Psoas muscle (tissue), 8 donors: Measurements from ENCODE around the gene ADGRE1. TPM values are rescaled to one million over a fixed set of nuclear protein-coding genes. Genes with fewer than 3 reads are reported as not detected.

Experiments
- ATAC-seq, 4 donors: fragments of 200-7000 bp; cut with Tn5 transposase; one replicate each; pipeline ENCODE4 v1.9.1; 2020; ENCODE audit warnings: moderate library complexity in 3 of 4, mild to moderate bottlenecking in 2 of 4
- DNase-seq, 2 donors: peaks; one replicate each; pipeline ENCODE4 v3.0.0-alpha.2; 2020
- H3K27ac ChIP-seq: fragments of 200-600 bp; one replicate; pipeline ENCODE4 v1.8.0; 2022
- H3K27me3 ChIP-seq, 3 donors: fragments of 200-600 bp in 1 of 3; one replicate each; pipeline versions ENCODE4 v1.6.1 to v1.8.0; 2013 to 2022; ENCODE audit warnings: low read length in 2 of 3, mild to moderate bottlenecking in 2 of 3, moderate library complexity in 1 of 3; ENCODE audit not compliant: insufficient read depth in 3 of 3
- H3K36me3 ChIP-seq, 2 donors: fragments of 200-600 bp in 1 of 2; one replicate each; pipeline versions ENCODE4 v1.6.1 to v1.8.0; 2013 to 2022; ENCODE audit warnings: low read depth in 1 of 2, mild to moderate bottlenecking in 1 of 2, moderate library complexity in 1 of 2; ENCODE audit not compliant: insufficient read depth in 1 of 2
- H3K4me1 ChIP-seq: fragments of 200-600 bp; one replicate; pipeline ENCODE4 v1.8.0; 2022
- H3K4me3 ChIP-seq: fragments of 200-600 bp; one replicate; pipeline ENCODE4 v1.8.0; 2022; ENCODE audit warnings: mild to moderate bottlenecking
- H3K9me3 ChIP-seq: fragments of 200-600 bp; one replicate; pipeline ENCODE4 v1.8.0; 2022
- WGBS, 3 donors: extraction: QIAGEN DNeasy Blood & Tissue Kit; methylation state at CpG; one replicate each; pipeline versions ENCODE4 v1.1.6 to v1.1.7; 2013; 5-methylcytosine and 5-hydroxymethylcytosine counted together
- intact Hi-C, 2 donors: fragments of 100-400 bp; cut with DNase I; formaldehyde crosslinking; loops; one replicate each; pipeline versions ENCODE4 v1.11.0 to v1.14.2; 2022
- polyA plus RNA-seq, 3 donors: library from polyadenylated mRNA; stranded (reverse); fragments of 200-250 nt; gene quantifications; one replicate each; pipeline ENCODE4 v1.2.3, GENCODE V29; 2013
- total RNA-seq, 4 donors: library from RNA; stranded (reverse); fragmentation: NEBNext Ultra II Directional in 2 of 4; extraction: Animal tissue kit (Norgen Biotek cat#: 25700) in 2 of 4; gene quantifications; one replicate each; pipeline versions ENCODE4 v1.2.1 to v1.2.4, GENCODE V29; 2021 to 2023
- TF ChIP-seq, protein P1 (sequence below): fragments of 200-600 bp; IDR thresholded peaks from one replicate; pipeline ENCODE4 v1.8.0; 2022; ENCODE audit warnings: antibody characterized with exemption
- donor health status: healthy with polysubstance abuse.
- donor health status: DM: no; HTN: no; CAD: no; lungs with moderate emphysema.
- donor health status: Bipolar disorder and iron deficiency.
- donor health status: healthy.
- donor health status: DM: yes; HTN: yes; CAD: no.
- donor health status: DM: no; HTN: no; CAD: no.
- donor health status: DM: no; HTN: no; CAD: no.
- donor health status: DM: yes; HTN: yes; CAD: no.

ADGRE1 gene
- total and polyA plus RNA-seq, 7 donors, result 0.03 to 0.42 (median 0.22) TPM; not detected in 3

- H3K36me3 ChIP-seq, result no peaks in the 10 kb centered on the region
- WGBS, 3 donors, result 54 to 59% (median 57%) methylated on average over 3 of the region's 3 CpGs
- H3K27me3 ChIP-seq, result no peaks in the 10 kb centered on the region
- no peaks in the 10 kb centered on the region for H3K4me1 ChIP-seq
- no peak overlapping the region for H3K27ac ChIP-seq
- no peak overlapping the region for H3K4me3 ChIP-seq
- intact Hi-C loops, result no loop called here
- H3K9me3 ChIP-seq, result peaks cover 19% of the 10 kb centered on the region
- TF ChIP-seq, protein P1, sequence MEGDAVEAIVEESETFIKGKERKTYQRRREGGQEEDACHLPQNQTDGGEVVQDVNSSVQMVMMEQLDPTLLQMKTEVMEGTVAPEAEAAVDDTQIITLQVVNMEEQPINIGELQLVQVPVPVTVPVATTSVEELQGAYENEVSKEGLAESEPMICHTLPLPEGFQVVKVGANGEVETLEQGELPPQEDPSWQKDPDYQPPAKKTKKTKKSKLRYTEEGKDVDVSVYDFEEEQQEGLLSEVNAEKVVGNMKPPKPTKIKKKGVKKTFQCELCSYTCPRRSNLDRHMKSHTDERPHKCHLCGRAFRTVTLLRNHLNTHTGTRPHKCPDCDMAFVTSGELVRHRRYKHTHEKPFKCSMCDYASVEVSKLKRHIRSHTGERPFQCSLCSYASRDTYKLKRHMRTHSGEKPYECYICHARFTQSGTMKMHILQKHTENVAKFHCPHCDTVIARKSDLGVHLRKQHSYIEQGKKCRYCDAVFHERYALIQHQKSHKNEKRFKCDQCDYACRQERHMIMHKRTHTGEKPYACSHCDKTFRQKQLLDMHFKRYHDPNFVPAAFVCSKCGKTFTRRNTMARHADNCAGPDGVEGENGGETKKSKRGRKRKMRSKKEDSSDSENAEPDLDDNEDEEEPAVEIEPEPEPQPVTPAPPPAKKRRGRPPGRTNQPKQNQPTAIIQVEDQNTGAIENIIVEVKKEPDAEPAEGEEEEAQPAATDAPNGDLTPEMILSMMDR, result no peak
- no peak for DNase-seq
- ATAC-seq, result no peak
These were observed 42.8 kb downstream of the ADGRE1 start for GRCh38 chr19:6930190-6930589.

GRCh38 chr19:6935069-6935468 is 47.7 kb downstream of the ADGRE1 start:
- intact Hi-C loops, result no loop called here
- Histone ChIP-seq H3K27ac (no peak overlapping the region), H3K4me1 (no peaks in the 10 kb centered on the region), H3K36me3 (no peaks in the 10 kb centered on the region), H3K4me3 (no peak overlapping the region), H3K9me3 (peaks cover 26% of the 10 kb centered on the region), H3K27me3 (no peaks in the 10 kb centered on the region)
- DNase-seq (no peak), ATAC-seq (no peak)
- TF ChIP-seq, protein P1, result no peak
- WGBS, 3 donors, result 57 to 67% (median 57%) methylated on average over 3 of the region's 3 CpGs

GRCh38 chr19:6935618-6936017 is 48.2 kb downstream of the ADGRE1 start:
- no peak overlapping the region for H3K27ac ChIP-seq
- ATAC-seq (no peak), DNase-seq (no peak)
- H3K36me3 ChIP-seq, result no peaks in the 10 kb centered on the region
- H3K4me1 ChIP-seq, result no peaks in the 10 kb centered on the region
- no peak overlapping the region for H3K4me3 ChIP-seq
- H3K9me3 ChIP-seq, result peaks cover 21% of the 10 kb centered on the region
- 66 to 70% (median 70%) methylated on average over 5 of the region's 5 CpGs for WGBS, 3 donors
- intact Hi-C loops, result no loop called here
- TF ChIP-seq, protein P1, result no peak
- H3K27me3 ChIP-seq, result no peaks in the 10 kb centered on the region

- H3K4me1 ChIP-seq, result no peaks in the 10 kb centered on the region
- TF ChIP-seq, protein P1, result no peak
- no peak for ATAC-seq
- no peak for DNase-seq
- intact Hi-C loops, result no loop called here
- peaks cover 0 to 3% (median 0%) of the 10 kb centered on the region in 3 donors for H3K27me3 ChIP-seq
- no peaks in the 10 kb centered on the region for H3K36me3 ChIP-seq
- no peaks in the 10 kb centered on the region for H3K9me3 ChIP-seq
- 40 to 56% (median 55%) methylated on average over 2 to 3 of the region's 3 CpGs for WGBS, 3 donors
- no peak overlapping the region for H3K4me3 ChIP-seq
- no peak overlapping the region for H3K27ac ChIP-seq
These were observed 58.4 kb downstream of the ADGRE1 start for GRCh38 chr19:6945733-6946132.

GRCh38 chr19:6947745-6948144 is 60.4 kb downstream of the ADGRE1 start:
- Histone ChIP-seq H3K27me3 (no peaks in the 10 kb centered on the region), H3K27ac (no peak overlapping the region), H3K9me3 (no peaks in the 10 kb centered on the region), H3K36me3 (no peaks in the 10 kb centered on the region), H3K4me3 (no peak overlapping the region), H3K4me1 (no peaks in the 10 kb centered on the region)
- DNase-seq (no peak), ATAC-seq (no peak)
- TF ChIP-seq, protein P1, result no peak
- 32 to 42% (median 41%) methylated on average over 5 of the region's 5 CpGs for WGBS, 3 donors
- intact Hi-C loops, result no loop called here
